Stimulated activated CD8-positive, alpha-beta memory T cell treated with anti-CD3 and anti-CD28 coated beads, Interleukin-2, amount 100 ng/mL, for 1 hour (primary cell): Measurements from ENCODE around the gene TSSK6.

Experiments used
- DNase-seq, 2 donors: peaks; one replicate each; pipeline ENCODE4 v3.0.0-alpha.2; 2020; ENCODE audit warnings: low read depth in 2 of 2

The TSSK6 gene

DNA sequence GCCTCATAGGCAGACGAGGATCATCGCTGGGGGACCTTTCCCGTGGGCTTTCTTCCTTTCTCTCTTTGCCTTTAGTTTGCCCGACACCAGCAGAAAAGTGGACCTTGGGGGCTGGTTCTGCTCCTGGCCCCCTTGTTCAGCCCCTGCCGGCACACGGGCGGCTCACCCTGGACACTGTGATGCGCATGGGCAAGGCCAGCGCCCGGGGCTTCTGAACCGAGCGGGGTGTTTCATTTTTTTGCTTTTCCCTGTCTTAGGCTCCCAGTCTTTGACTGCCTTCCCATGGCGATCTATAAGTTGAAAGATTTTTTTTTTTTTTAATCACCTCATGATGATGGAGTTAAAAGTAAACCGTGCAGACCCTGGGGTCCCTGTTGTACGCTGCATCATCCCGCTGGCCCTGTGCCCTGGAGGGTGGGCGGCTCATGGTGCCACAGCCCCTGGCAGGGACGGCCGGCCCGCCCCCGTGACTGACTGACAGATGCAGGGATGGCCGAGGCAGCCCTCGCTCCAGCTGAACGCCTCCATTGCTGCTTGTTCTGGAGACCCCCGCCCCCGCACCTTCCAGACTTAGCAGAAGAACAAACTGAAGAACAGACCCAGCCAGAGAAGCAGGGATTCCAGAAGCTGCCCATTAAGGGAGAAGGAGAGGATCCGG lies 9.6 kb downstream of the TSSK6 start:
- no peak for DNase-seq

GRCh38 chr19:19504754-19505668 lies 10.3 kb downstream of the TSSK6 start:
- DNase-seq = no peak

DNA sequence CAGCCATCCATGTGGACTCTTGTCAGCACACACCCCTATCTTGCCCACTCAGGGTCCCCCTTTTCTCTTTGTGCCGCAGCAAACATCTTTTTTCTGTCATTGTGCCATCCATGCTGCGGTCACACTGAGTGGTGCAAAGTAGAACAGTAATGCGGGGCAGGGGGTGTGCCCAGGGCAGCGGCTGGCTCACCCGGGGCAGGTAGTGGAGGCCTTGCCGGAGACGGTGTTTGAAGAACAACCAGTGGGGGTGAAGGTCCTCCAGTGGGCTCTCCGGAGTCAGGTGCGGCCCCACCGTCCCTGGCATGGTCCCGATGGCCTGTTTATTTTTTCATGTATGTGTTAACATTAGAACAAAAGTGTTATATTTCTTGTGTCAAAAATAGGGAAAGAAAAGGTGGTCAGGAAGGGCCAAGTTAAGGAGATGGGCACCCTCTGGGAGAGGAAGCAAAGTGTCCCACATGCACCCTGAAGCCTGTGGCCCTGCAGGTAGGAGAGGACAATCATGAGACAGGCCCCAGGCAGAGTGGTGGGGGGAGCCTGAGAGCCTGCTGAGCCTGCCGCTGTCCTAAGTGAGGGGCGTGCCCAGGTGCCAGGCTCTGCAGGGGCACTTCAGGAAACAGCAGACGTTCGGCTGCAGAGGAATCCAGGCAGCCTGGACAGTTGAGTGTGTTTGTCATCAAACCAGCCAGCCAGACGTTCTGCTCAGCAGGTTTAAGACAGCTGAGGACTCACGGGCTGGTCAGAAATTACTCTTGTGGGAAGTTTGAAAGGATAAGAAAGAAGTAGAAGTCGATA lies 12.3 kb downstream of the TSSK6 start:
- DNase-seq = no peak

- DNase-seq = no peak
Observed at GRCh38 chr19:19502281-19502680, 13.1 kb downstream of the TSSK6 start.

DNA sequence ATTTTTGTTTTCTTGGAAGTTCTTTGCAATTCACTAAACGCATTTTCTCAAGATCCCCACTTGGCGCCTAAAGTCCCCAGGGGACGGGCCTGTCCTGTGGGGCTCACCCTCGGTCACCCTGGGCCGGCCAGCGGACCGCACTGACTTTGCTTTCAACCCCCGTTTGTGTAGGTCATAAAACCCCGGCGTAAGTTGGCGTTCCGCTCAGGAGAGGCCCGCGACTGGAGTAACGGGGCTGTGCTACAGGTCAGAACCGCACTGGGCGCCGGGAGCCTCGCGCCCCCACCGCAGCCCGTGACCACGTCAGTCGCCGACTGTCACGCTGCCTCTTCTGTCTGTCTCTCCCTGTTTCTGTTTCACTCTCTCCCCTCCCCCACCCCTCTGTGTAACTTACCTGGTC lies 13.6 kb downstream of the TSSK6 start:
- no peak for DNase-seq

GRCh38 chr19:19500975-19501644 lies 14.2 kb downstream of the TSSK6 start:
- no peak for DNase-seq

DNA sequence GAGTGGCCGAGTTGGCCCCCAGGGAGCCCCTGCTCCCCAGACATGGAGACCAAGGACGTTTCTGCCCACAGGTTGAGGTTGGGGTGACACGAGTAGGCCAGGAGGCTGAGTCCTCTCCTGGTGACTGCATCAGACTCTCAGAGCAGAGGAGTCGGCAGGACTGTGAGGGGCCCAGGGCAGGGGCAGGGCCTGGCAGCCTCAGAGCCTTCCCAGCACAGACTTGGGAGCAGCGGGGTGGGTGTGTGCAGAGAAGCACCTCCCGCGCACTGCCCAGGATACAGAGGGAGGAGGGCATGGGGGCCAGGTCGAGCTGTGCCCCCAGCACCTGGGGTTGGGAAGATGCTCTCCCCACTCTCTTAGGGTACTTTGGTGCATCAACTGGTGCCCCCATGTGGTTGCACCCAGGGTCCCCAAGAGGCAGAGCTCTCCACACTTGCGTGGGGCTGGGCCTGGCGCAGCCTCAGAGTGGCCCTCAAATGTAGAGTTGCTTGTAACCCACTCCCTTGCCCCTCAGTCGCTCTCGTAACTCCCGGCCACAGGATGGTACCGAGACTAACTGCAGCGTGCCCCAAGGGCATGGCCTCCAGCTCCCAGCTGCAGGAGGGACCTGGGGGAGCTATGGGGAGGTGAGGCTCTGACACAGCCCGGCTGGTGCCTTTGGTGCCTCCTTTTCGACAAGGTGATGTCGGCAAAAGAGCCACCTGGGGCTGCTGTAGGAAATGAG lies 15.9 kb downstream of the TSSK6 start:
- DNase-seq = no peak

GRCh38 chr19:19498255-19498991 lies 16.9 kb downstream of the TSSK6 start:
- DNase-seq = no peak

DNA sequence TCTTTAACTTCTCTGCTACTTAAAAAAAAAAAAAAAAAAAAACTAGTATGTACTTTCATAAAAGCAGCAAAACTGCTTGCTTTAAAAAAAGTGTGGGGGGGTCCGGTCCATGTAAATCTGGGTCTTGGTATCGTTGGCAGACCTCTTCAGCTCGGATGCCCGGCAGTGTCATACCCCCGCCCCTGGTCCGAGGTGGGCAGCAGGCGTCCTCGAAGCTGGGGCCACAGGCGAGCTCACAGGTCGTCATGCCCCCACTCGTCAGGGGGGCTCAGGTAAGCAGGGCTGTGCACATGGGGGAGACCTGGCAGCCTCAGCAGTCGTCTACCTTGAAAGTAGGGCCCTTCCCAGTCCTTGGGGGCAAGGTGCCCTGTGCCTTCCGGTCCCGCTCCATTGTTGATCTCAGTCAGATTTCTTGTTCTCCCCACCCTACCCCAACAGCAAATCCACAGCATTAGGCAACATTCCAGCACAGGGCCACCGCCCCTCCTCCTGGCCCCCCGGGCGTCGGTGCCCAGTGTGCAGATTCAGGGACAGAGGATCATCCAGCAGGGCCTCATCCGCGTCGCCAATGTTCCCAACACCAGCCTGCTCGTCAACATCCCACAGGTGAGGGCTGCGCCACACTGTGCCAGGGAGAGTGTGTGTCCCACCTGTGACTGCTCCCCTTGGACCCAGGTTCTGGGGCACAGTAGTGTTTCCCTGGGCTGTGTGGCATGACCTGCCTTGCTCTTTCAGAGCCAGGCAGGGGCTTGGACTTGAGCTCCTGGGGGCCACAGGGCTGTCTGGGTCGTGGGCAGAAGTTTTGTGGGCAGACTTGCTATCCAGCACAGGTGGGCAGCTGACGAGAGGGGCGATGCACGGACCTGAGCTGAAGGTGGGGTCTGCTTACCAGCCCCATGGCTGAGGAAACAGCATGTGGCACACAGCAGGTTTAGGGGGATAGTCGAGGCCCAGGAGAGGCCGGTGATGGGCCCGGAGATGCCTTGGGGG lies 19.4 kb downstream of the TSSK6 start:
- no peak for DNase-seq

- no peak for DNase-seq
Observed at GRCh38 chr19:19493841-19494546, 21.4 kb downstream of the TSSK6 start.

GRCh38 chr19:19492026-19492610 lies 23.2 kb downstream of the TSSK6 start:
- no peak for DNase-seq

DNA sequence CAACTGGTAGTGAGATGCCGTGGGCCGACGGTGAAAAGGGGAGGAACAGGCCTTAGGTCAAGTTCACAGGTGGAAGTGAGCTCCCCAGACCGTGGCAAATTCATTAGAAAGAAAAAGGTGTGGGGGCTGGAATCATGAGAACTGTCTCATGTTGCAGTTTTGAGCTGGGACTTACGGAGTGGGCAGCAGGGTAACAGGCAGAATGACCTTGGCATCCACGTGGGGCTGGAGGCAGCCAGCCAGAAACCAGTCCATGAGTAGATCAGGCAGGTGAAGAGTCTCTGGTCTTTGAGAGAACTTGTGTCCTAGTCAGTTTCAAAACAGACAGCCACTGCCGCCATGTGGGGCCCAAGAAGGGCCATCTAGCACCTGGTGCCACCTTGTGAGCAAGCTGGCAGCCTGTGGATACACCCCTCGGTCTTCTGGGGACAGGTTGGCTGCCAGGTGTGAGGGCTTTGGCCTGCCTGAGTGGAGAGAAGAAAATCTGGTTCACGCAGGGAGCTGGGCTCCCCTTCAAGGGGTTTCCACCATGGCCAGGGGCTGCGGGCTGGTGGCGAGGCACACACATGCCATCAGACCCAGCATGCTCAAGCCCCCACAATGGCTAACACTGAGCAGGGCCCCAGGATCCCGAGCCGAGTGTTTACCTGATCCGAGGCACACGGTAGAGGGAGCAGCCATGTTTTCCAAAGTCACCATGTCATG lies 23.9 kb downstream of the TSSK6 start:
- DNase-seq = no peak

DNA sequence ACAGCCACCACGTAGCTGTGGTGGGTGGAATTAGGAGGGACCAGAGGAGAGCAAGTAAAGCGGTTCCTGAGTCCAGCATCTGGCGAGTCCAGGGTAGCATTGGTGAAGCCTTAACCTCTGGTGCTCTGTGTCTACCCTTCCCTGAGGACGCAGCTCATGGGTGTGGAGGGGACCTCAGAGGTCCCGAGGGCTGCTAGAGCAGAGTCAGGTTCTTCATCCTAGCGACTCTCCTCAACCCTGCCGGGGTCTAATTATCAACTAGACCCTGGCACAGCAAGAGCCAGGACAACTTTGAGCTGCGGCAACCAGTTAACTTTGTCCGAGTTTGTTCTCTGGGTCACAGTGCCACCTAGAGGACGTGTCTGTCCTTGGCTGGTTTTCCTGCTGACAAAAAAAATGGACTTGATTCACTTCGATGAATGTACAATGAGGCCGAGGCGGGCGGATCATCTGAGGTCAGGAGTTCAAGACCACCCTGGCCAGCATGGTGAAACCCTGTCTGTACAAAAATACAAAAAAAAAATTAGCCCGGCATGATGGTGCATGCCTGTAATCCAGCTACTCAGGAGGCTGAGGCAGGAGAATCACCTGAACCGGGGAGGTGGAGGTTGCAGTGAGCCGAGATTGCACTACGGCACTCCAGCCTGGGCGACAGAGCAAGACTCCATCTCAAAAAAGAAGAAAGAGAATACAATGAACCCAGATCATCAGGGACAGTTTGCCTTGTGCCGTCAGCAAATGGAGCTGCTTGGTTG lies 25.0 kb downstream of the TSSK6 start:
- peak; percentile 58 to 69 for DNase-seq

- no peak for DNase-seq
Observed at GRCh38 chr19:19489804-19490204, 25.5 kb downstream of the TSSK6 start.

DNA sequence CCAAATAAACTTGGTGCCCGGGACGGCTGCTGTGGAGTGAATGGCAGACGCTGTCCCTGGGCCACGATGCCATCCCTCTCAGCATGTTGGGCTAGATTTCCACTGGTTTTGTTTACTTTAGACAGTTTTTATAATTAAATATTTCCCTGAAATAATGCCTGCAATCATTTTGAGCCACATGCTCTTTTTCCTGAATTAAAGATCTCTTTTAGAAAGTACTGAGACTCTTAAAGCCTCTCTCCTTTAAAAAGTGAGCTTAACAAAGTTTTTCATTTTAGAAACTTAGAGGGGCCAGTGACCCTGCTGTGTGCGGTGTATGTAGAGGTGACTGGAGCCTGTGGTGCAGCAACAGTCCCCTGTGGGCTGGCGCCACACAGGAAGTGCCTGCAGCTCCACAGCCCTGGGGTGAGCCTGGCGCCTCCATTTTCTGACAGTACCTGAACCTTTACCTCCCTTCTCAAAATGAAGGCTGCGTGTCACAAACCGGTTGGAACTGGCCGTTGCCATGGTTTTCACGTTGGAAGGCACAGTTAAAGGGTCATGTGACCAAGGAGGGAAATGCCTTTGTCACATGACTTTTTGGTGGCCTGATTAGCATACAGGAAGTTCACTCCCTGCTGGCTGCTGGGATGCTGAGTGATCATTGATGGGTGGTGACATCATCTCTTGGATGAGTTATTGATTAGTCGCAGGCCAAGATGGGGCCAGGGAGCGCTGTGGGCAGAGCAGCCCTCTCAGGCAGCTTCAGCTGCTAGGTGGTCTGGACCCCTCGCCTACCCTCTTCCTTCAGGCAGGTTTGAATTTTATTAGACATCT lies 26.3 kb downstream of the TSSK6 start:
- peak; percentile 67 to 70 for DNase-seq
